Transverse colon (tissue), 4 donors: Measurements from ENCODE around the gene ITGB6.

Experiments
- POLR2A ChIP-seq: fragments of 450-650 bp; IDR thresholded peaks from one replicate; pipeline ENCODE4 v1.6.1; 2016; ENCODE audit warnings: antibody characterized with exemption, mild to moderate bottlenecking, moderate library complexity
- POLR2AphosphoS5 ChIP-seq, 3 donors: sonication (generic); formaldehyde crosslinking; IDR thresholded peaks; one replicate each; pipeline ENCODE4 v1.6.1; 2016; ENCODE audit warnings: antibody characterized with exemption in 3 of 3
- TF ChIP-seq, protein P1 (sequence below), 5 experiments: fragments of 200-600 bp in 3 of 5; fragments of 450-650 bp in 2 of 5; sonication (generic) in 3 of 5; IDR thresholded peaks; 1 replicate in 2 of 5; 2 replicates in 3 of 5; pipeline ENCODE4 v1.5.1; 2016 to 2017; ENCODE audit warnings: antibody characterized with exemption in 5 of 5, inconsistent platforms in 3 of 5, mild to moderate bottlenecking in 2 of 5, moderate library complexity in 1 of 5

DNA sequence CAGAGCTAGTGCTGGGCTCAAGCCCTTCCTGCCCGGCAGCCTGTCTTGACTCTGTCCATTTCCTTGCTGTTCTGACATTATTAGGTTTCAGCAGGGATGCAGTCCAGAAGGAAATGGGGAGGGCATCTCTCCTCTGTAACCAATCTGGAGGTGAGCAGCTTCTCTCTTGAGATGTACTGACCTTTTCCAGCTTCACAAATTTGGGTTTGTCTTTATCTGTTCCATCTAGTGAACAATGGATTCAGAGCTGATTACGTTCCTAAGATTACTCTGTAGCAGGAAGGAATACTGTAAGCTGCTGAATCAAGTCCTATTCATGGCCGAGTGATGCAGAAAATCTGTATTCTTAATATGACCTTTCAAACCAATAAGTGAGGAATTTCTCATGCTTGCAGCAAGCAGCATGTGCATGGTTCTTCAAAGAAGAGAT lies 148.7 kb downstream of the ITGB6 start:
- no peak for TF ChIP-seq POLR2A
- TF ChIP-seq, protein P1, sequence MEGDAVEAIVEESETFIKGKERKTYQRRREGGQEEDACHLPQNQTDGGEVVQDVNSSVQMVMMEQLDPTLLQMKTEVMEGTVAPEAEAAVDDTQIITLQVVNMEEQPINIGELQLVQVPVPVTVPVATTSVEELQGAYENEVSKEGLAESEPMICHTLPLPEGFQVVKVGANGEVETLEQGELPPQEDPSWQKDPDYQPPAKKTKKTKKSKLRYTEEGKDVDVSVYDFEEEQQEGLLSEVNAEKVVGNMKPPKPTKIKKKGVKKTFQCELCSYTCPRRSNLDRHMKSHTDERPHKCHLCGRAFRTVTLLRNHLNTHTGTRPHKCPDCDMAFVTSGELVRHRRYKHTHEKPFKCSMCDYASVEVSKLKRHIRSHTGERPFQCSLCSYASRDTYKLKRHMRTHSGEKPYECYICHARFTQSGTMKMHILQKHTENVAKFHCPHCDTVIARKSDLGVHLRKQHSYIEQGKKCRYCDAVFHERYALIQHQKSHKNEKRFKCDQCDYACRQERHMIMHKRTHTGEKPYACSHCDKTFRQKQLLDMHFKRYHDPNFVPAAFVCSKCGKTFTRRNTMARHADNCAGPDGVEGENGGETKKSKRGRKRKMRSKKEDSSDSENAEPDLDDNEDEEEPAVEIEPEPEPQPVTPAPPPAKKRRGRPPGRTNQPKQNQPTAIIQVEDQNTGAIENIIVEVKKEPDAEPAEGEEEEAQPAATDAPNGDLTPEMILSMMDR (IDR thresholded peaks at IDR 0.05): no peak
- TF ChIP-seq POLR2AphosphoS5 (IDR thresholded peaks at IDR 0.05): no peak
